ENCODE data around the gene SLC37A1.

DNA sequence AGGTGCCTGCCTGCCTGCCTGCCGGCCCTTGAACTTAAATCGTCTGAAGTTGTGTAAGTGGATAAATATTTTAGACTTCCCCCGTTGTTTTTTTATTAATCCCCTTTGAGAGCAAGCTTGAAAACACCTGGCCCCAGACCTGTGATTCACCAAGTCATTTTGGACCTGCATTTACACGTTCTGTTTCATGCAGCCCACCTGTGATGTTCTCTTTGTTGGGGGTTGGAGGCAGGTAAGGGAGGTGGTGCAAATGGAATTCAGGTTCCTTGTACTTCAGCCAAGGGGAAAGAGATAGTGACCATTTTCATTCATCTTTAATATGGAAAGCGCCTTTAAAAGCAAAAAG is 1.2 kb downstream of the SLC37A1 start:
- no peak for TF ChIP-seq CTCF (IDR thresholded peaks at IDR 0.05 in 8 of 11, conservative IDR thresholded peaks at IDR 0.05 in 3 of 11)
- no peak for TF ChIP-seq POLR2A (IDR thresholded peaks at IDR 0.05)

Measured in spleen (tissue), 7 donors.